ENCODE data around the gene FIBP.

Gene FIBP

GRCh38 chr11:65858681-65859087, 29.6 kb downstream of the FIBP start:
- H3K4me3 ChIP-seq (ENCODE audit: low read depth, low read length): peak overlapping the region; percentile 96
- TF ChIP-seq CTCF (IDR thresholded peaks at IDR 0.05; ENCODE audit: low read depth, low read length, missing control alignments): no peak
- DNase-seq (ENCODE audit: low read depth): no peak
- in situ Hi-C loops (cut with HindIII; ENCODE audit: low sequenced_read_pairs): no loop called here

- DNase-seq (ENCODE audit: low read depth): peak; percentile 92
- peak within 1 kb of the TSS; percentile 96 for H3K4me3 ChIP-seq (ENCODE audit: low read depth, low read length)
- TF ChIP-seq CTCF (IDR thresholded peaks at IDR 0.05; ENCODE audit: low read depth, low read length, missing control alignments): no peak
- in situ Hi-C loops (cut with HindIII; ENCODE audit: low sequenced_read_pairs): no loop called here
Observed at GRCh38 chr11:65857853-65858680, 30.2 kb downstream of the FIBP start, which contains the start of gene CFL1. TSS of gene CFL1 (minus strand) at chr11:65858180. CDS start at chr11:65858099, 81 bp downstream.

GRCh38 chr11:65857500-65857852, 30.8 kb downstream of the FIBP start:
- no peak for DNase-seq (ENCODE audit: low read depth)

GRCh38 chr11:65856689-65857499, 31.4 kb downstream of the FIBP start:
- TF ChIP-seq CTCF (IDR thresholded peaks at IDR 0.05; ENCODE audit: low read depth, low read length, missing control alignments): no peak
- in situ Hi-C loops (cut with HindIII; ENCODE audit: low sequenced_read_pairs): no loop called here
- peak overlapping the region; percentile 96 for H3K4me3 ChIP-seq (ENCODE audit: low read depth, low read length)
- no peak for DNase-seq (ENCODE audit: low read depth)

More at GRCh38 chr11:65857500-65857852, 30.8 kb downstream of the FIBP start:
- in situ Hi-C loops (cut with HindIII; ENCODE audit: low sequenced_read_pairs): no loop called here
- H3K4me3 ChIP-seq (ENCODE audit: low read depth, low read length): peak overlapping the region; percentile 96
- no peak for TF ChIP-seq CTCF (IDR thresholded peaks at IDR 0.05; ENCODE audit: low read depth, low read length, missing control alignments)

- DNase-seq (ENCODE audit: low read depth): no peak
- H3K4me3 ChIP-seq (ENCODE audit: low read depth, low read length): peak overlapping the region; percentile 96
- no peak for TF ChIP-seq CTCF (IDR thresholded peaks at IDR 0.05; ENCODE audit: low read depth, low read length, missing control alignments)
- in situ Hi-C loops (cut with HindIII; ENCODE audit: low sequenced_read_pairs): no loop called here
Observed at GRCh38 chr11:65855927-65856363, 32.3 kb downstream of the FIBP start.

Data from astrocyte of the cerebellum (primary cell).